H1 (cell line): ENCODE data around the gene SCNN1B. TPM values are rescaled to one million over a fixed set of nuclear protein-coding genes. Genes with fewer than 3 reads are reported as not detected.

Source experiments
- CTCF ChIA-PET: fragments of 300-600 bp; sonication (Branson Sonifier 250); formaldehyde crosslinking; loops from one replicate; lab custom pipeline; 2021; ENCODE audit not compliant: partially characterized antibody; lab: Charles Lee
- POLR2A ChIA-PET: fragments of 300-600 bp; sonication (Branson Sonifier 250); formaldehyde crosslinking; loops from one replicate; lab custom pipeline; 2021; ENCODE audit warnings: inconsistent platforms; ENCODE audit not compliant: partially characterized antibody; lab: Charles Lee
- DNase-seq, 2 experiments: peaks; one replicate each; pipeline versions ENCODE4 v3.0.0 to v3.0.0-alpha.2; 2010 to 2022; ENCODE audit warnings: low spot score in 2 of 2, low read depth in 1 of 2, mixed read lengths in 1 of 2
- FAIRE-seq: peaks from 2 replicates; lab custom pipeline; 2011; peaks lifted over from hg19 to GRCh38; lab: Jason Lieb, UNC
- H2AFZ ChIP-seq: 2 replicates; pipeline ENCODE4 v1.8.1; 2012; ENCODE audit warnings: low read length, inconsistent platforms
- H2AK5ac ChIP-seq: 2 replicates; pipeline ENCODE4 v1.6.1; 2013; ENCODE audit warnings: low read depth, low read length
- H2BK120ac ChIP-seq: replicated peaks from 2 replicates; pipeline ENCODE3; 2013; ENCODE audit warnings: low read depth, low read length, inconsistent platforms
- H2BK12ac ChIP-seq: 2 replicates; pipeline ENCODE4 v1.6.1; 2013; ENCODE audit warnings: low read depth, low read length
- H2BK15ac ChIP-seq: 2 replicates; pipeline ENCODE4 v1.6.1; 2013; ENCODE audit warnings: low read length
- H2BK20ac ChIP-seq: 2 replicates; pipeline ENCODE4 v1.6.1; 2013; ENCODE audit warnings: low read length
- H2BK5ac ChIP-seq: 2 replicates; pipeline ENCODE4 v1.6.1; 2013; ENCODE audit warnings: low read depth, low read length
- H3K14ac ChIP-seq: 2 replicates; pipeline ENCODE4 v1.6.1; 2013; ENCODE audit warnings: inconsistent platforms; ENCODE audit not compliant: insufficient read length
- H3K18ac ChIP-seq: 2 replicates; pipeline ENCODE4 v1.6.1; 2013; ENCODE audit warnings: low read length; ENCODE audit errors: extremely low read depth
- H3K23ac ChIP-seq: 2 replicates; pipeline ENCODE4 v1.6.1; 2013; ENCODE audit warnings: inconsistent platforms; ENCODE audit not compliant: insufficient read length
- H3K23me2 ChIP-seq: 2 replicates; pipeline ENCODE4 v1.6.1; 2013; ENCODE audit warnings: low read depth, low read length
- H3K27ac ChIP-seq: 2 replicates; pipeline ENCODE4 v1.6.1; 2011; ENCODE audit warnings: low read depth, low read length, inconsistent platforms
- H3K27me3 ChIP-seq, 4 experiments: replicated peaks in 1 of 4; 1 replicate in 1 of 4; 2 replicates in 3 of 4; pipeline versions ENCODE4 v1.6.1 to v1.8.1; 2011 to 2013; ENCODE audit warnings: low read length in 3 of 4, mild to moderate bottlenecking in 3 of 4, inconsistent platforms in 2 of 4, mixed read lengths in 2 of 4, moderate library complexity in 1 of 4; ENCODE audit not compliant: control insufficient read depth in 3 of 4, insufficient read depth in 3 of 4; ENCODE audit errors: extremely low read depth in 1 of 4
- H3K36me3 ChIP-seq, 4 experiments: 2 replicates each; pipeline versions ENCODE4 v1.6.1 to v1.8.1; 2011 to 2013; ENCODE audit warnings: mild to moderate bottlenecking in 4 of 4, low read length in 3 of 4, moderate library complexity in 2 of 4, control low read depth in 1 of 4, inconsistent platforms in 1 of 4; ENCODE audit not compliant: insufficient read depth in 4 of 4, control insufficient read depth in 2 of 4
- H3K4ac ChIP-seq: replicated peaks from 2 replicates; pipeline ENCODE3; 2013; ENCODE audit warnings: low read length, low read depth, mixed read lengths, inconsistent platforms; ENCODE audit not compliant: insufficient read length
- H3K4me1 ChIP-seq, 4 experiments: replicated peaks in 1 of 4; 1 replicate in 1 of 4; 2 replicates in 3 of 4; pipeline versions ENCODE4 v1.6.1 to v1.8.1; 2011 to 2013; ENCODE audit warnings: low read length in 3 of 4, inconsistent platforms in 2 of 4, mixed read lengths in 1 of 4; ENCODE audit not compliant: insufficient read depth in 4 of 4, control insufficient read depth in 3 of 4
- H3K4me2 ChIP-seq, 2 experiments: 2 replicates each; pipeline versions ENCODE4 v1.6.1 to v1.8.1; 2011 to 2013; ENCODE audit warnings: low read depth in 2 of 2, low read length in 2 of 2, control low read depth in 1 of 2, inconsistent platforms in 1 of 2, mild to moderate bottlenecking in 1 of 2; ENCODE audit not compliant: insufficient read depth in 1 of 2
- H3K4me3 ChIP-seq, 4 experiments: fragments of 200-600, 300-600 bp in 1 of 4; sonication (generic), shearing (Covaris generic), sonication (Bioruptor Twin) in 1 of 4; 2 replicates each; pipeline versions ENCODE4 v1.5.1 to v1.8.1; 2011 to 2016; ENCODE audit warnings: low read length in 4 of 4, low read depth in 3 of 4, control low read depth in 2 of 4, inconsistent platforms in 2 of 4, mild to moderate bottlenecking in 2 of 4, mixed read lengths in 1 of 4, moderate library complexity in 1 of 4; ENCODE audit not compliant: insufficient read depth in 2 of 4; ENCODE audit errors: extremely low read depth in 1 of 4
- H3K56ac ChIP-seq: replicated peaks from 2 replicates; pipeline ENCODE3; 2013; ENCODE audit warnings: low read depth, mild to moderate bottlenecking, mixed read lengths, low read length, inconsistent platforms; ENCODE audit not compliant: insufficient read length
- H3K79me1 ChIP-seq: 2 replicates; pipeline ENCODE4 v1.6.1; 2013; ENCODE audit warnings: low read depth, low read length, control low read depth
- H3K79me2 ChIP-seq, 2 experiments: 2 replicates each; pipeline versions ENCODE4 v1.6.1 to v1.8.1; 2012 to 2013; ENCODE audit warnings: low read length in 2 of 2, mild to moderate bottlenecking in 2 of 2, inconsistent platforms in 1 of 2; ENCODE audit not compliant: insufficient read depth in 2 of 2, control insufficient read depth in 1 of 2
- H3K9ac ChIP-seq, 4 experiments: replicated peaks in 1 of 4; 1 replicate in 1 of 4; 2 replicates in 3 of 4; pipeline versions ENCODE4 v1.6.1 to v1.8.1; 2011 to 2013; ENCODE audit warnings: low read depth in 3 of 4, low read length in 3 of 4, control low read depth in 2 of 4, mild to moderate bottlenecking in 2 of 4, moderate library complexity in 2 of 4, inconsistent platforms in 1 of 4; ENCODE audit errors: extremely low read depth in 1 of 4
- H3K9me3 ChIP-seq, 2 experiments: 2 replicates each; pipeline versions ENCODE4 v1.6.1 to v1.8.1; 2012 to 2013; ENCODE audit warnings: mild to moderate bottlenecking in 2 of 2, moderate library complexity in 2 of 2, control low read depth in 1 of 2, inconsistent platforms in 1 of 2, low read depth in 1 of 2, low read length in 1 of 2, mixed read lengths in 1 of 2; ENCODE audit not compliant: insufficient read depth in 2 of 2
- H4K20me1 ChIP-seq, 2 experiments: replicated peaks in 1 of 2; 2 replicates each; pipeline versions ENCODE3 to v1.8.1; 2011 to 2013; ENCODE audit warnings: inconsistent platforms in 2 of 2, low read length in 2 of 2, mild to moderate bottlenecking in 1 of 2; ENCODE audit not compliant: insufficient read depth in 2 of 2, control insufficient read depth in 1 of 2
- H4K5ac ChIP-seq: 2 replicates; pipeline ENCODE4 v1.6.1; 2013; ENCODE audit warnings: low read length, low read depth, mixed read lengths, inconsistent platforms; ENCODE audit not compliant: insufficient read length
- H4K8ac ChIP-seq: 2 replicates; pipeline ENCODE4 v1.8.0; 2013; ENCODE audit warnings: mild to moderate bottlenecking, moderate library complexity, low read length, inconsistent platforms; ENCODE audit not compliant: insufficient read depth; ENCODE audit errors: extremely low read depth
- H4K91ac ChIP-seq: replicated peaks from 2 replicates; pipeline ENCODE3; 2013; ENCODE audit warnings: low read length, mixed read lengths, inconsistent platforms; ENCODE audit not compliant: insufficient read length
- RAD21 ChIP-seq, 2 experiments: IDR thresholded peaks in 1 of 2; conservative IDR thresholded peaks in 1 of 2; 2 replicates each; pipeline ENCODE4 v1.6.1; 2011; ENCODE audit warnings: low read depth in 2 of 2, low read length in 2 of 2, improper control_type of control experiment in 1 of 2, inconsistent platforms in 1 of 2, mild to moderate bottlenecking in 1 of 2, moderate library complexity in 1 of 2
- SIN3A ChIP-seq, 2 experiments: IDR thresholded peaks in 1 of 2; conservative IDR thresholded peaks in 1 of 2; 2 replicates each; pipeline ENCODE4 v1.6.1; 2011 to 2012; ENCODE audit warnings: low read length in 2 of 2, improper control_type of control experiment in 1 of 2, low read depth in 1 of 2, mild to moderate bottlenecking in 1 of 2
- WGBS, 2 experiments: shearing (Covaris generic) in 1 of 2; methylation state at CpG; one replicate each; pipeline versions ENCODE4 v1.1.6 to v1.1.7; 2013 to 2015; ENCODE audit warnings: low lambda C conversion rate in 2 of 2, mixed read lengths in 2 of 2, inconsistent platforms in 1 of 2, low coverage in 1 of 2, missing lambda C conversion rate in 1 of 2; ENCODE audit not compliant: insufficient replicate concordance in 2 of 2, insufficient coverage in 1 of 2, insufficient read length in 1 of 2; ENCODE audit errors: extremely low coverage in 1 of 2, missing lambda C conversion rate in 1 of 2; 5-methylcytosine and 5-hydroxymethylcytosine counted together
- polyA plus RNA-seq, 7 experiments: library from polyadenylated mRNA; depleted of rRNA in 3 of 7; stranded (reverse) in 5 of 7; unstranded in 2 of 7; fragments of >200 nt in 5 of 7; fragments of 200-250 nt in 2 of 7; gene quantifications; 1 replicate in 5 of 7; 2 replicates in 1 of 7; 4 replicates in 1 of 7; pipeline versions ENCODE4 v1.2.1 to v1.2.3, GENCODE V29; 2011 to 2013; ENCODE audit warnings: missing spikeins in 2 of 7, mixed read lengths in 2 of 7
- total RNA-seq: library from RNA; stranded (reverse); fragmentation: NEBNext Ultra II Directional; extraction: Animal tissue kit (Norgen Biotek cat#: 25700); gene quantifications from 2 replicates; pipeline ENCODE4 v1.2.1, GENCODE V29; 2021

The SCNN1B gene
- total and polyA plus RNA-seq, 2 of the 8 experiments (the other 6 are each of a cell fraction or from before 2014, with no cell fraction given), result 0.20 to 0.95 TPM

DNA sequence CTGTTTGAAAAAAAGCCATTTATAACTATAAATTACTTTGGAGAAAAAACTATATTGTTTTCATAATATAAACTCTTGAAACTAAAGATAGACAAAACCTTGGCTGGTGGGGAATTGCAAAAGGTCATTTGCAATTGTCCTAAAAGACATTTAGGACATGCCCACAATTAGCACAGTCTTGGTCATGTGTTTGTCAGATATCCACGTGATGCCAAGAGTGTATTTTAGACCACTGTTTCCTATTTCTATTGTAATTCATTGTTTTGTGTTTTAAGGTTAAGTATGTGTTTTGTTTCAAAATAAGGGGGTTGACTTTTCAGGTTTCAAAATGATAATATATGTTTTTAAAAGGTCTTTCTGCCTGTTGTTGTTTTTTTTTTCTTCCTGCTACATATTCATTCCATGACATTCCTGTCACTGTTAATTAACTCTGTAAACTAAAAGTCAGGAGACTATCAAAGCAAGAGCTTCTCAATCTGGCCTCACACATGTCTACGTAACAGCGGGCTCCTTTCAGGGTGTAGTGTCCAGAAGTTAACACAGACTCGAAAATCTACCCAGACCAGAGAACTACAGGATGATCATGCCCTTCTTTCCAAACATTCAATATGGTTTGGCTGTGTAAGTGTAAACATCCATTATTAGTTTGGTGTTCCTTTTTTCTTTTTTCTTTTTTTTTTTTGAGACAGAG lies 92.2 kb downstream of the SCNN1B start:
- Histone ChIP-seq H2BK120ac (no peak overlapping the region), H3K9me3 (no peaks in the 10 kb centered on the region), H3K18ac (no peak overlapping the region), H3K14ac (no peak overlapping the region), H2AFZ (no peak overlapping the region), H2AK5ac (no peak overlapping the region), H3K4me3 (no peak overlapping the region), H3K27ac (no peak overlapping the region), H4K91ac (no peak overlapping the region), H4K5ac (no peak overlapping the region), H3K4me1 (peaks cover 0 to 7% (median 5%) of the 10 kb centered on the region in 4 experiments; a peak in 6 of 7 replicates), H2BK5ac (no peak overlapping the region), H3K27me3 (no peaks in the 10 kb centered on the region), H3K9ac (no peak overlapping the region), H3K56ac (no peak overlapping the region), H3K79me2 (no peaks in the 10 kb centered on the region), H3K4me2 (no peak overlapping the region), H3K79me1 (no peaks in the 10 kb centered on the region), H3K23ac (no peak overlapping the region), H3K36me3 (peaks cover 0 to 18% (median 10%) of the 10 kb centered on the region in 4 experiments; a peak in 6 of 8 replicates), H3K23me2 (no peaks in the 10 kb centered on the region), H4K8ac (no peak overlapping the region), H2BK20ac (no peak overlapping the region), H2BK12ac (no peak overlapping the region), H3K4ac (no peak overlapping the region), H2BK15ac (no peak overlapping the region), H4K20me1 (no peaks in the 10 kb centered on the region)
- FAIRE-seq, result no peak
- WGBS, 2 experiments, result 87% methylated on average over 4 of the region's 4 CpGs; no CpG with 5 or more reads in 1 of the 2 experiments
- DNase-seq, result no peak
- ChIA-PET CTCF (no interaction called here), POLR2A (no interaction called here)
- TF ChIP-seq RAD21 (IDR thresholded peaks at IDR 0.05 in 1 of 2, conservative IDR thresholded peaks at IDR 0.05 in 1 of 2; ENCODE audit: low read depth in 2 of 2, low read length in 2 of 2) (no peak), SIN3A (conservative IDR thresholded peaks at IDR 0.05 in 1 of 2, IDR thresholded peaks at IDR 0.05 in 1 of 2; ENCODE audit: low read depth in 1 of 2, low read length in 2 of 2) (no peak)
